ENCODE results near the gene SERPINA10.

DNA sequence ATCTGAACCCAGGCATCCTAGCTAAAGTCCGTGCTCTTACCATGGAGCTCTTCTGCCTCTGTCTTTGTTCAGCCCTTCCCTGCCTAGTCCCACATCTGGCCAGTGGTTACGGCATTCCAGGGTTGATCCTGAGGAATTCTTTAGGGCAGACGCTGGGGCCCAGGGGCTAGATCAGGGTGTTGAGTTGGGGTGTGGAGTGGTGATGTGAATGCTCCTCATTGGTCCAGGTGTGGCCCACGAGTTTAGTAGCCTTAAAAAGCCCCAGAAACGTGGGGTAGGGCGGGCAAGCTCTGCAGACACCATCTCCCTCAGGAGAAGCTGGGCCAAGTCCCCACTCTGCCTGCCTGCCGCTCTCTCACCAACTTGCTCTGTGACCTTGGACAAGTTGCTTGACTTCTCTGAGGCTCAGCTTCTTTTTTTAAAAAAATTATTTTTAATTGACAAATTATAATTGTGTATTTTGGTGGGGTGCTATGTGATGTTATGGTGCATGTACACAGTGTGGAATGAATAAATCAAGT lies 39.1 kb upstream of the SERPINA10 start:
- no peak for TF ChIP-seq RAD21 (IDR thresholded peaks at IDR 0.05; ENCODE audit: insufficient read depth, low read depth, low read length)
- no peak for TF ChIP-seq EP300 (IDR thresholded peaks at IDR 0.05; ENCODE audit: borderline replicate concordance in 1 of 2, control insufficient read depth in 1 of 2, low read depth in 2 of 2, low read length in 2 of 2)
- no peak for TF ChIP-seq SMAD1 (IDR thresholded peaks at IDR 0.05; ENCODE audit: low read depth, partially characterized antibody)
- TF ChIP-seq SMC3 (IDR thresholded peaks at IDR 0.05; ENCODE audit: borderline replicate concordance, low read length) = no peak

Data from GM12878 (cell line).